PC-3 (cell line): ENCODE measurements around the gene NPAS2. TPM values are rescaled to one million over a fixed set of nuclear protein-coding genes. Genes with fewer than 3 reads are reported as not detected.

ENCODE experiments used
- ATAC-seq: fragments of 200-7000 bp; cut with Tn5 transposase; 2 replicates; pipeline ENCODE4 v1.9.1; 2020; ENCODE audit warnings: mild to moderate bottlenecking, moderate library complexity
- BruUV-seq: library from RNA; stranded (reverse); fragments of 400-500 nt; replicated peaks from 2 replicates; lab custom pipeline; 2021; lab: Mats Ljungman, UMichigan
- CTCF ChIA-PET: fragments of 300-600 bp; sonication (Branson Sonifier 250); formaldehyde crosslinking; loops from one replicate; lab custom pipeline; 2022; ENCODE audit warnings: antibody characterized with exemption; lab: Charles Lee
- POLR2A ChIA-PET: fragments of 300-600 bp; sonication (Branson Sonifier 250); formaldehyde crosslinking; loops from one replicate; lab custom pipeline; 2022; ENCODE audit warnings: antibody characterized with exemption; ENCODE audit not compliant: unreplicated experiment; lab: Charles Lee
- DNase-seq: peaks from one replicate; pipeline ENCODE4 v3.0.0-alpha.2; 2015
- H2AFZ ChIP-seq: fragments of 300-600 bp; sonication (generic); 2 replicates; pipeline ENCODE4 v1.6.0; 2016; ENCODE audit warnings: antibody characterized with exemption, low read length
- H3F3A ChIP-seq: fragments of 300-600 bp; sonication (generic); one replicate; pipeline ENCODE4 v1.6.0; 2017; ENCODE audit warnings: antibody characterized with exemption, low read length, control low read depth, mild to moderate bottlenecking; ENCODE audit not compliant: unreplicated experiment
- H3K27ac ChIP-seq: fragments of 300-600 bp; sonication (generic); 2 replicates; pipeline ENCODE4 v1.5.1; 2016; ENCODE audit warnings: mild to moderate bottlenecking, low read length
- H3K27me3 ChIP-seq: fragments of 300-600 bp; sonication (generic); 2 replicates; pipeline ENCODE4 v1.6.1; 2016; ENCODE audit warnings: low read length, mixed read lengths
- H3K36me3 ChIP-seq: fragments of 300-600 bp; sonication (generic); 2 replicates; pipeline ENCODE4 v1.6.1; 2016; ENCODE audit warnings: low read depth, mixed run types, low read length, mixed read lengths
- H3K4me1 ChIP-seq: fragments of 300-600 bp; sonication (generic); 2 replicates; pipeline ENCODE4 v1.5.1; 2016; ENCODE audit warnings: low read length; ENCODE audit not compliant: insufficient read depth
- H3K4me2 ChIP-seq: fragments of 300-600 bp; sonication (generic); 2 replicates; pipeline ENCODE4 v1.6.0; 2016; ENCODE audit warnings: low read length
- H3K4me3 ChIP-seq: fragments of 300-600 bp; sonication (generic); 2 replicates; pipeline ENCODE4 v1.5.1; 2016; ENCODE audit warnings: mild to moderate bottlenecking, low read length, mixed read lengths
- H3K79me2 ChIP-seq: fragments of 300-600 bp; sonication (generic); 2 replicates; pipeline ENCODE4 v1.6.1; 2017; ENCODE audit warnings: low read length, mixed read lengths
- H3K9ac ChIP-seq: fragments of 300-600 bp; sonication (generic); 2 replicates; pipeline ENCODE4 v1.6.0; 2016; ENCODE audit warnings: mild to moderate bottlenecking, low read length
- H3K9me2 ChIP-seq: fragments of 300-600 bp; sonication (generic); replicated peaks from 2 replicates; pipeline ENCODE4 v1.6.1; 2016; ENCODE audit warnings: mixed run types, low read length, mixed read lengths
- H3K9me3 ChIP-seq: fragments of 300-600 bp; sonication (generic); 2 replicates; pipeline ENCODE4 v1.6.1; 2016; ENCODE audit warnings: low read length, mixed read lengths
- H4K20me1 ChIP-seq: fragments of 300-600 bp; sonication (generic); 2 replicates; pipeline ENCODE4 v1.6.1; 2016; ENCODE audit warnings: low read length, mixed read lengths
- CTCF ChIP-seq: fragments of 300-600 bp; sonication (generic); conservative IDR thresholded peaks from 2 replicates; pipeline ENCODE4 v1.5.1; 2017; ENCODE audit warnings: antibody characterized with exemption, low read depth, mild to moderate bottlenecking, low read length
- EZH2 ChIP-seq: fragments of 300-600 bp; sonication (generic); IDR thresholded peaks from one replicate; pipeline ENCODE4 v1.6.1; 2017; ENCODE audit warnings: antibody characterized with exemption, mild to moderate bottlenecking, low read length; ENCODE audit not compliant: unreplicated experiment
- EZH2phosphoT487 ChIP-seq: fragments of 300-600 bp; sonication (generic); IDR thresholded peaks from 2 replicates; pipeline ENCODE4 v1.6.1; 2018; ENCODE audit warnings: mild to moderate bottlenecking, antibody characterized with exemption, low read length, borderline replicate concordance
- intact Hi-C: fragments of 100-400 bp; cut with micrococcal nuclease; formaldehyde crosslinking; loops from 2 replicates; pipeline ENCODE4 v1.9.0; 2023
- total RNA-seq: library from RNA; depleted of rRNA; stranded (reverse); fragments of >200 nt; gene quantifications from 2 replicates; pipeline ENCODE4 v1.2.3, GENCODE V29; 2014

NPAS2 gene
- total RNA-seq, 1 experiment from 2014 or later: 55.4 TPM

GRCh38 chr2:100779908-100780202 is 40.1 kb upstream of the NPAS2 start:
- H3K27ac ChIP-seq: peak overlapping the region; percentile 99
- ATAC-seq (no peak), DNase-seq (no peak)
- peaks cover 12% of the 10 kb centered on the region for H3F3A ChIP-seq
- 0 out of 2 replicates have a peak, but pooled peaks cover 6% of the 10 kb centered on the region for H3K79me2 ChIP-seq
- no peaks in the 10 kb centered on the region for H3K27me3 ChIP-seq
- intact Hi-C loops: loop anchor here (1.0 to 5.0 kb wide), 4 partner anchors 13 to 122 kb away; no protein-coding TSS in a partner anchor
- no TSS peak for BruUV-seq
- peak overlapping the region; percentile 69; the same call in 1 of the 2 replicates for H3K4me2 ChIP-seq
- no peaks in the 10 kb centered on the region for H3K9me2 ChIP-seq
- H3K36me3 ChIP-seq: no peaks in the 10 kb centered on the region
- TF ChIP-seq EZH2: no peak
- no peak for TF ChIP-seq CTCF
- TF ChIP-seq EZH2phosphoT487: no peak
- CTCF ChIA-PET: no interaction called here
- peak overlapping the region; percentile 80 for H3K9ac ChIP-seq
- POLR2A ChIA-PET: interaction anchor here (0.6 kb wide), 1 partner anchor 39 kb away, joined by 12 read pairs; no protein-coding TSS in a partner anchor
- no peak overlapping the region for H3K4me3 ChIP-seq
- H4K20me1 ChIP-seq: no peaks in the 10 kb centered on the region
- no peak overlapping the region for H2AFZ ChIP-seq
- H3K4me1 ChIP-seq: peaks cover 43% of the 10 kb centered on the region
- no peaks in the 10 kb centered on the region for H3K9me3 ChIP-seq

- H3K27ac ChIP-seq: peak overlapping the region; percentile 99
- peaks cover 48% of the 10 kb centered on the region for H3K4me1 ChIP-seq
- CTCF ChIA-PET: interaction anchor here (0.7 to 0.9 kb wide), 2 partner anchors 13 to 32 kb away, joined by 3 to 5 read pairs; no protein-coding TSS in a partner anchor
Measured at GRCh38 chr2:100780203-100781008, 39.5 kb upstream of the NPAS2 start.

More at GRCh38 chr2:100780203-100781008, 39.5 kb upstream of the NPAS2 start:
- peak overlapping the region; percentile 69 for H3K4me2 ChIP-seq
- TSS peak; percentile 62 for BruUV-seq
- ATAC-seq (peak; percentile 84), DNase-seq (peak; percentile 96)
- 0 out of 2 replicates have a peak, but pooled peaks cover 6% of the 10 kb centered on the region for H3K79me2 ChIP-seq
- POLR2A ChIA-PET: interaction anchor here (0.5 to 1.2 kb wide), 5 partner anchors 8 to 85 kb away, joined by 4 to 14 read pairs (median 8); no protein-coding TSS in a partner anchor
- H3K36me3 ChIP-seq: no peaks in the 10 kb centered on the region
- peak overlapping the region; percentile 80 for H3K9ac ChIP-seq
- TF ChIP-seq EZH2 (no peak), CTCF (no peak), EZH2phosphoT487 (no peak)
- no peaks in the 10 kb centered on the region for H3K9me3 ChIP-seq
- H3K27me3 ChIP-seq: no peaks in the 10 kb centered on the region
- no peaks in the 10 kb centered on the region for H4K20me1 ChIP-seq
- H3K9me2 ChIP-seq: no peaks in the 10 kb centered on the region
- H2AFZ ChIP-seq: no peak overlapping the region
- intact Hi-C loops: loop anchor here (1.0 to 5.0 kb wide), 4 partner anchors 14 to 122 kb away; no protein-coding TSS in a partner anchor
- H3F3A ChIP-seq: peaks cover 18% of the 10 kb centered on the region
- H3K4me3 ChIP-seq: no peak overlapping the region; the same call in 1 of the 2 replicates
